Measurements from ENCODE around the gene EFNA1.
"Not testable (repeated sequence)": the region's sequence is repeated elsewhere in the genome, so short reads cannot be mapped to it uniquely, and the experiment has no call there.

The EFNA1 gene

GRCh38 chr1:155145491-155145890, 17.8 kb downstream of the EFNA1 start:
- no peak for DNase-seq (ENCODE audit: low read depth)

- DNase-seq (ENCODE audit: low read depth), result not testable (repeated sequence)
These were observed 28.4 kb downstream of the EFNA1 start for GRCh38 chr1:155155996-155156643.

- DNase-seq (ENCODE audit: low read depth), result no peak
These were observed 31.3 kb downstream of the EFNA1 start for GRCh38 chr1:155158991-155159390.

- no peak for DNase-seq (ENCODE audit: low read depth)
These were observed 32.5 kb downstream of the EFNA1 start for GRCh38 chr1:155160128-155160527.

- not testable (repeated sequence) for DNase-seq (ENCODE audit: low read depth)
These were observed 35.0 kb downstream of the EFNA1 start for GRCh38 chr1:155162631-155163030.

GRCh38 chr1:155163785-155164184, 36.1 kb downstream of the EFNA1 start:
- DNase-seq (ENCODE audit: low read depth), result not testable (repeated sequence)

- DNase-seq (ENCODE audit: low read depth), result not testable (repeated sequence)
These were observed 36.9 kb downstream of the EFNA1 start for GRCh38 chr1:155164625-155165024.

GRCh38 chr1:155166051-155166470, 38.4 kb downstream of the EFNA1 start:
- no peak for DNase-seq (ENCODE audit: low read depth)

- peak; percentile 63 for DNase-seq (ENCODE audit: low read depth)
These were observed 38.9 kb downstream of the EFNA1 start for GRCh38 chr1:155166471-155167165.

GRCh38 chr1:155167166-155168104, 39.8 kb downstream of the EFNA1 start:
- DNase-seq (ENCODE audit: low read depth), result peak; percentile 82

- DNase-seq (ENCODE audit: low read depth), result not testable (repeated sequence)
These were observed 40.4 kb downstream of the EFNA1 start for GRCh38 chr1:155168105-155168445.

GRCh38 chr1:155168456-155169210, 41.0 kb downstream of the EFNA1 start:
- DNase-seq (ENCODE audit: low read depth), result no peak

- no peak for DNase-seq (ENCODE audit: low read depth)
These were observed 41.9 kb downstream of the EFNA1 start for GRCh38 chr1:155169541-155169940.

GRCh38 chr1:155170101-155170785, 42.6 kb downstream of the EFNA1 start:
- DNase-seq (ENCODE audit: low read depth), result no peak

- no peak for DNase-seq (ENCODE audit: low read depth)
These were observed 43.1 kb downstream of the EFNA1 start for GRCh38 chr1:155170806-155171205.

- DNase-seq (ENCODE audit: low read depth), result no peak
These were observed 44.4 kb downstream of the EFNA1 start for GRCh38 chr1:155171836-155172731.

GRCh38 chr1:155172732-155173477, 45.2 kb downstream of the EFNA1 start, which contains the start of gene KRTCAP2:
Gene KRTCAP2, minus strand, starts transcription at chr1:155173304. Its CDS starts 80 bp downstream, at chr1:155173224.
- DNase-seq (ENCODE audit: low read depth), result peak; percentile 93

GRCh38 chr1:155173478-155174323, 46.0 kb downstream of the EFNA1 start, which contains the start of gene TRIM46:
Gene TRIM46, plus strand, starts transcription at chr1:155173849. Its CDS starts 118 bp downstream, at chr1:155173967.
- DNase-seq (ENCODE audit: low read depth), result no peak
